GM03348 (cell line): ENCODE measurements around the gene SH3GL1.

Experiments used
- DNase-seq: peaks from one replicate; pipeline ENCODE4 v3.0.0; 2012; ENCODE audit warnings: low spot score

The SH3GL1 gene, protein sequence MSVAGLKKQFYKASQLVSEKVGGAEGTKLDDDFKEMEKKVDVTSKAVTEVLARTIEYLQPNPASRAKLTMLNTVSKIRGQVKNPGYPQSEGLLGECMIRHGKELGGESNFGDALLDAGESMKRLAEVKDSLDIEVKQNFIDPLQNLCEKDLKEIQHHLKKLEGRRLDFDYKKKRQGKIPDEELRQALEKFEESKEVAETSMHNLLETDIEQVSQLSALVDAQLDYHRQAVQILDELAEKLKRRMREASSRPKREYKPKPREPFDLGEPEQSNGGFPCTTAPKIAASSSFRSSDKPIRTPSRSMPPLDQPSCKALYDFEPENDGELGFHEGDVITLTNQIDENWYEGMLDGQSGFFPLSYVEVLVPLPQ

DNA sequence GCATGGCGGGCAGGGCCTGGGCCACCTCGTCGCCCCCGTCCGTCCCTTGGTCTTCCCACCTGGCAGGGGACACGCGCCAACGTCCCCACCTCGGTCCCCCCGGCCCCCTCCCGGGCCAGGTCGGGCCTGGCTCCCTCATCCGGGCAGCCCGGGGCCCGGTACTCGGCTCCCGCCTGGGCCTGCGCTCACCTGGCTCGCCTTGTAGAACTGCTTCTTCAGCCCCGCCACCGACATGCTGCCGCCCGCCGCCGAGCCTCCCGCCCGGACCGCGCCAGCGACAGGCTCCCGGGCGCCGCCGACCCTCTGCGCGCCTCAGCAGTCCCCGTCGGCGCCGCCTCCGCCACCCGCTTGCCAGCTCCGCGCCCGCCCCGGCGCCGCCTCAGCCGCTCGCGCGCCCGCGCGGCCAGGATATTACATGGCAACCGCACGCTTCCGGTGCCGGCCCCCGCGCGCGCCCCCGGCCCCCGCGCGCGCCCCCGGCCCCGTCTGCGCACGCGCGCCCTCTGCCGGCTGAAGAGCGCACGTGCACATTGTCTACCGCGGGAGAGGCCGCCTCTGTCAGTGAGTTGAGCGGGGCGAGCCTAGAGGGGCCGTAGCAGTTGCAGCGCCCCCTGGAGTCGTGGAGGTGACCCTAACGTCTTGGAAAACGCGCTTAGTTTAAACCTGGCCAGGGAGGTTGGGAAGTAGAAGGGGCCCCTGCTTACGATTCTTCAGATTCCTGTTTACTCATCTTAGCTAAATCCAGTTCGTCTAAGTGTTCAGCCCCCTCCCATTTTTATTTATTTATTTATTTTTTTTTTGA is at the start of gene SH3GL1:
Gene SH3GL1 (minus strand): TSS at position 413 of the 802 bp plus-strand sequence. CDS start 179 bp downstream, at position 234.
- peak; percentile 94 for DNase-seq

GRCh38 chr19:4449639-4450028 is 49.3 kb upstream of the SH3GL1 start:
- DNase-seq: no peak

- no peak for DNase-seq
Measured at GRCh38 chr19:4449022-4449638, 48.8 kb upstream of the SH3GL1 start.

- no peak for DNase-seq
Measured at GRCh38 chr19:4448147-4448985, 48.0 kb upstream of the SH3GL1 start.

DNA sequence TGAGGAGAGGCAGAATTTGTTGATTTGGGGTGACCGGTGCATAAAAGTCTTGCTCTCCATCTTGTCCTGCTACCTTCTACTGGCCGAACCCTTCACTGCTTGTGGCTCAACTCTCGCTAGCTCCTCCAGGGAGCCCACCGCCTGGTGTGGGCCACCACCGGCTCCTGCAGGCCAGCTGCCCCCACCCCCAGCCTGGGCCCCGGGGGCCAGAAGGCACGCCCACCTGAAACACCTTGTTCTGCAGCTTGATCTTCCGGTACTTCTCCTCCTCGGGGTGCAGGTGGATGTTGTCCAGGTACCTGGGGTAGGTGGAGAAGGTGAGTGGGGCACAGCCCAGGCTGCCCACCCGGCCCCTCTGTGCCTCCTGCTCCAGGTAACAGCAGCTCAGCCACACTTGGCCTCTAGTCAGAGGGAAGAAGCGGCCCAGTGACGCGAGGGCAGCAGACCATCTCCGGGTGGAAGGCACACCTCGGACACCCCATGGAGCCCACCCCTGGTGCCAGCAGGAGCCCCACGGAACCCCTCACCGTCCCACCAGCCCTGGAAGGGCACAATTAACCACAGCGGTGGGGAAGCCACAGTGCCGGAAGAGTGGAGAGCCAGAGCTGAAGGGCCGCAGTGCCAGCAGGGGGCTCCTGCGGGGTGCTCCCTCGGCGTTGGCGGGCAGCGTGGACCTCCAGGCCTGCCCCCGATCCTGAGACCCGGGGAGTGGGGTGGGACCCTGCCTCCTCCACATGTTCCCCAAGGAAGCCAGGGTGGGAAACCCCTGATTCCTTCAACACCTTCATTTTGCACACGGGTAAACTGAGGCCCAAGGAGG is 47.2 kb upstream of the SH3GL1 start:
- no peak for DNase-seq

DNA sequence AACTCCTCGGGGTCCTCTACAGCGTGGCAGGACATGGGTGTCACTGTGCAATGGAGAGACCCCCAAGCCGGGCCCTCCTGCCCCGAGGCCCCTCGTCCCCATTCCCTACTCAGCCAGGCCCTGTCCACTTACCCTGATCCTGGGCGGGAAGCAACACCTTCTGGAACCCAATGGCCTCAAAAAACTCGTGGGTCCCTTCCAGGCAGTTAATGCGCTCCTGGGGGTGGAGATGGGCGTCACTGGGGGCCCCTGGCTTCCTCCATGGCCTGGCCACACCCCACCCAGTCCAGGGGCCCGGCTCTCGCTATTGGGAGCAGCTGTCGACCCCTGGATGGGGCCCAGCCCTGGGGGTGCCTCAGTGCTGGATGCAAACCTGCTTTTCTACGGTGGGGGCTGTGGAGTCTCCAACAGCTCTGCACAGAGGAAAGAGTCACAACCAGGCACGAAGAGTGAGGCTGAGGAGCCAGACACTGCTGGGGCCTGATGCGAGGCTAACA is 46.4 kb upstream of the SH3GL1 start:
- DNase-seq: no peak

DNA sequence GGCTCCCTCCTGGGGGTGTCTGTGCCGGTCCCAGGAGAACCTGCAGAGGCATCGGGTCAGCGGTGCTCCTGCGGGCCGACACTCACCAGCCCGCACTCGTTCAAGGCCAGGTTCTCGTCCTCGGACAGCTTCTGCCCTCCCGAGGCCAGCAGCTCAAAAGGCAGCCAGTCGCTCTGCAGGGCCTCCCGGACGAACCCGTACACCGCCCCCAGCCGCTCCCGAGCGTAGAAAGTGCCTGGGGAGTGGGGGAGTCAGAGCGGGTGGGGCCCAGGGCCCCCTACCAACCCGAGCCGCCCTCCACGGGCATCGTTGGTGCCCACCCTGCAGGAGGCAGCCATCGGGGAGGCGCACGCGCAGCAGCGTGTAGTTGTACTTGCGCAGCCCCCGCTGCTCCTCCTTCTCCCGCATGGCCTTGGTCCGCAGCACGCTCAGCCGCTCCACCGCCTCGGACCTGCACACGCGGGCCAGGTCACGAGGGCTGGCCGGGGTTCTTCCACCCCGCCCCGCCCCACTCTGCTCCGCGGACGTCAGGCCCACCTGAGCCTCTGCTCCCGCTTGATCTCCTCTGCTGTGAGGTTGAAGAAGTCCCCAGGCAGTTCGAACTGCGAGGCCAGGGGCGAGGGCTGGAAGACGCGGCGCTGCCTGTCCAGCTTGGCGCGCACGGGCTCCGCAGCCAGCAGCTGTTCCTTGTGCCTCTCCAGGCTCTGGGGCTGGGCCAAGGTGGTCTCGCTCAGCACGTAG is 45.8 kb upstream of the SH3GL1 start:
- DNase-seq: no peak

- no peak for DNase-seq
Measured at GRCh38 chr19:4444765-4445741, 44.7 kb upstream of the SH3GL1 start.

DNA sequence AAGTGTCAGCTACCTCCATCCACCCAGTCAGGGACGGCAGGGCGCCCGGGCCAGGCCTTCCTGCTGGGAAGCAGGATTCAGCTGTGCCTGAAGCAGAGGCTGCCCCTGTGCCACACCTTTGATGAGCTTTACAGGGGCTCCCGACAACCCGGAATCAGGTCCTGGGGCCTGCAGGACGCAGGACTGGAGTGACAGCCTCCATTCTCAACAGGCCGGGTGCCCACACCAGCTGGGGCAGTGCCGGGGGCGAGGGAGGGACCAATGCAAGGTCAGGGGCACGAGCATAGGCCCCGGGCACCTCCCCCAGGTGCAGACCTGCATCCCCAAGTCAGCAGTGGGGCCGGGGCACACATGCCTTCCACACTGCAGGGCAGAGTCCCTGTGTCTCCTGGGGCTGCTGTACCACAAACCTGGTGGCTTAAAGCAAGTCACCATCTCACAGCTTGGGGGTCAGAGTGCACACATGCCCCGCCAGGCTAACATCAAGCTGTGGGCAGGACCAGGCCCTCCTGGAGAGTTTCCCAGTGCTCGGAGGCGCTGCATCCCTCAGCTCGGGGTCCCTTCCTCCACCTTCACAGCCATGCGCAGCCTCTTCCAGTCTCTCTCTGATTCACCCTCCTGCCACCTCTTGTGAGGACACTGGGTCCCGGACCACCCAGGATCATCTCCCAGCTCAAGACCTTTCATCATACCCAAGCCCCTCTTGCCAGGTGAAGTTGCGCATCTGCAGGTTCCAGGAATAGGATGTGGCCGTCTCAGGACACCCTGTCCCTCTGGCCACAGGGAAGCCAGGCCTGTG is 43.8 kb upstream of the SH3GL1 start:
- no peak for DNase-seq

DNA sequence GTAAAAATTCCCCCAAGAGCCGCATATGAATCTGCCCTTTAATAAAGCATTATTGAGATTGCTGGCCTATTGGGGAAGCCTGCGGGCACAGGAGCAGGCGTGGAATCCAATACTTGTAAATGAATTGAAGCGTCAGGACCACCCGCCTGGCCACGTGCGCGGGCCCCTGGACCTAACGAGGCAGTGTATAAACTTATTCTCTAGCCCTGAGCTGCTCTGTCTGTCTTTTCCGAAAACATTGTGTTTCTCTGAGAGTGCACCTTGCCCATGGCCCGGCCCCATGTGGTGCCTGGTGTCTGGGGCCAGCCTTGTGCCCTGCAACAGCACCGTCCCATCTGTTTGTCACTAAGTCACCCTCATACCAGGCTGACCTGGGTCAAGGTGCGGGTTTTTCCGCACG is 42.8 kb upstream of the SH3GL1 start:
- no peak for DNase-seq

DNA sequence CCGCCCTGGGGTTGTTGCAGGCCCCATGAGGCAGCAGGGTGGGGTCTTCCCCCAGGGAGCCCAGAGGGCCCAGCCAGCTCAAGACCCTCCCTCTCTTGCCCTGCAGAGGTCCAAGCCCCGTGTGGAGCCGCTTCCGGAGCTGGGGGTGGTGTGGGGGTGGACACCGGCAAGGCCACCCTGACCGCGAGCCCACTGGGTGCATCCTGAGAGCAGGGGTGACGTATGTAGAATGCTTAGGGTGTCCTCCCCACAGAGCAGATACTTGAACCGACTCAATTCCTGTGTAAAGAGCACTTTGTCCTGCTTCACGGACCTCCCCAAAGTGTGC is 42.4 kb upstream of the SH3GL1 start:
- no peak for DNase-seq

DNA sequence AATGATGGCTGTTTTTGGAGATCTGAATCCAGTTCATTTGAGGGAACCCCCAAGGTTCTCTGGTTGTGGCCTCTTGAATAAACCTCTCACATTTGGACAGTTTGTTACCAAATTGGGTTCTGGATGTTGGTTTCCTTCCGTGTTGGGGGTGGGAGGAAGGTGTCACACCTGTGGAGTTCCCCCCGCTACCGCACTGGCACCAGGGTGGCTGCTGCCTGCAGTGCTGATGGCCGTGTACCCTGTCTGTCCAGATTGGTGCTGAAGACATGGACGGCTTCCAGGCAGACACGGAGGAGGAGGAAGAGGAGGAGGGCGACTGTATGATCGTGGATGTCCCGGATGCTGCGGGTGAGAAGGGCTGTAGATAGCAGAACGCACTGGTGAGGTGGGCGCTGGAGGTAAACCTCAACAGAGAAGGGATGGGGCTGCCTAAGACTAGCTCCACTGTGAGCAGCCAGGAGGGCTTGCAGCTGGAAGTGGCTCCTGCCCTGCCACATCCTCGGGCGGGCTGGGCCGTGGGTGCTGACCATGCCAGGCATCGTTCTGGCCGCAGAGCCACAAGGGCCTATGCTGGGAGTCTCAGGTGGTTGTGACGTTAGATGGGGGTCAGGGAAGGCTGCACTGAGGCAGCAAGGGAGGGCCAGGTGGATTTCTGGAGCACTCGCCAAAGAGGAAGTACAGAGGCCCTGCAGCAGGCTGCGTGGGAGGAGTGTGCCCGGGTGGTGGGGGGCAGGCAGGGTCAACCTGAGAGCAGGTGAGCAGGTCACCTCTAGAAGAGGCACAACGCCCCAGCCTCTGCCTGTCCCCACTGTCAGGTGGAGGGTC is 41.9 kb upstream of the SH3GL1 start:
- no peak for DNase-seq

GRCh38 chr19:4439243-4439642 is 38.9 kb upstream of the SH3GL1 start:
- DNase-seq: no peak

GRCh38 chr19:4437103-4437502 is 36.8 kb upstream of the SH3GL1 start:
- DNase-seq: no peak

- no peak for DNase-seq
Measured at GRCh38 chr19:4436231-4436630, 35.9 kb upstream of the SH3GL1 start.

DNA sequence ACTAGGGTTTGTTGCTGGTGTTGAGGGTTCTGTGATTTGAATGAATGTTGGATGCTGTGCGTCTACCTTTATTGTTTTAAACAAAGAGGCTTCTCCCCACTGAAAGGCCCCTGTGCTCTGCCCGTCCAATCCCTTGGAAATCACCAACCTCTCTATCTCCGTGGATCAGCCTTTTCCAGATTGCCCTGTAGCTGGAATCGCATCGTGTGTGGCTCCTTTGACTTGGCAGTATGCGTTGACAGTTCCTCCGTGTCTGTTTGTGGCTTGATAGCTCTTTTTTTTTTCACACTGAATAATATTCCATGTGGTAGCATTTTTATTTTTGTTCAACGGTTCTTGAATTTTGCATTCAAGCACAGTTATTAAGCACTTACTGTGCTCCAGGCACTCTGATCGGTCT is 34.0 kb upstream of the SH3GL1 start:
- no peak for DNase-seq

GRCh38 chr19:4432918-4433506 is 32.7 kb upstream of the SH3GL1 start:
- no peak for DNase-seq
